Measurements from ENCODE around the gene RALY.
"Not testable (repeated sequence)": the region's sequence is repeated elsewhere in the genome, so short reads cannot be mapped to it uniquely, and the experiment has no call there.

Gene RALY

GRCh38 chr20:34015401-34016335, 22.0 kb downstream of the RALY start:
- DNase-seq (ENCODE audit: low read depth in 4 of 4, low spot score in 1 of 4) = no peak

- no peak for DNase-seq (ENCODE audit: low read depth in 4 of 4, low spot score in 1 of 4)
These were observed 23.0 kb downstream of the RALY start for GRCh38 chr20:34016736-34017135.

GRCh38 chr20:34017610-34018009, 23.9 kb downstream of the RALY start:
- no peak for DNase-seq (ENCODE audit: low read depth in 4 of 4, low spot score in 1 of 4)

GRCh38 chr20:34018166-34018565, 24.5 kb downstream of the RALY start:
- no peak for DNase-seq (ENCODE audit: low read depth in 4 of 4, low spot score in 1 of 4)

- no peak for DNase-seq (ENCODE audit: low read depth in 4 of 4, low spot score in 1 of 4)
These were observed 28.6 kb downstream of the RALY start for GRCh38 chr20:34022151-34022838.

GRCh38 chr20:34022839-34023234, 29.1 kb downstream of the RALY start:
- no peak for DNase-seq (ENCODE audit: low read depth in 4 of 4, low spot score in 1 of 4)

- DNase-seq (ENCODE audit: low read depth in 4 of 4, low spot score in 1 of 4) = no peak
These were observed 30.4 kb downstream of the RALY start for GRCh38 chr20:34023937-34024722.

GRCh38 chr20:34024723-34025351, 31.1 kb downstream of the RALY start:
- DNase-seq (ENCODE audit: low read depth in 4 of 4, low spot score in 1 of 4) = no peak

GRCh38 chr20:34028013-34028412, 34.3 kb downstream of the RALY start:
- not testable (repeated sequence) for DNase-seq (ENCODE audit: low read depth in 4 of 4, low spot score in 1 of 4)

- DNase-seq (ENCODE audit: low read depth in 4 of 4, low spot score in 1 of 4) = no peak
These were observed 35.7 kb downstream of the RALY start for GRCh38 chr20:34029415-34029814.

GRCh38 chr20:34030456-34030855, 36.7 kb downstream of the RALY start:
- no peak for DNase-seq (ENCODE audit: low read depth in 4 of 4, low spot score in 1 of 4)

- DNase-seq (ENCODE audit: low read depth in 4 of 4, low spot score in 1 of 4) = no peak
These were observed 40.2 kb downstream of the RALY start for GRCh38 chr20:34033903-34034302.

- peak in 3 of 4 experiments; percentile 10 to 28 (median 12) for DNase-seq (ENCODE audit: low read depth in 4 of 4, low spot score in 1 of 4)
These were observed 43.4 kb downstream of the RALY start for GRCh38 chr20:34037121-34037520.

- DNase-seq (ENCODE audit: low read depth in 4 of 4, low spot score in 1 of 4) = no peak
These were observed 44.1 kb downstream of the RALY start for GRCh38 chr20:34037767-34038166.

- no peak for DNase-seq (ENCODE audit: low read depth in 4 of 4, low spot score in 1 of 4)
These were observed 46.7 kb downstream of the RALY start for GRCh38 chr20:34040300-34040995.

GRCh38 chr20:34041226-34041625, 47.5 kb downstream of the RALY start:
- no peak for DNase-seq (ENCODE audit: low read depth in 4 of 4, low spot score in 1 of 4)

GRCh38 chr20:34042262-34042661, 48.6 kb downstream of the RALY start:
- DNase-seq (ENCODE audit: low read depth in 4 of 4, low spot score in 1 of 4) = no peak

GRCh38 chr20:34043025-34043424, 49.3 kb downstream of the RALY start:
- no peak for DNase-seq (ENCODE audit: low read depth in 4 of 4, low spot score in 1 of 4)

GRCh38 chr20:34045294-34045693, 51.6 kb downstream of the RALY start:
- no peak for DNase-seq (ENCODE audit: low read depth in 4 of 4, low spot score in 1 of 4)

- no peak for DNase-seq (ENCODE audit: low read depth in 4 of 4, low spot score in 1 of 4)
These were observed 52.4 kb downstream of the RALY start for GRCh38 chr20:34045930-34046725.
